ENCODE data around the gene ANKZF1.

The ANKZF1 gene

GRCh38 chr2:219204425-219205164 lies 25.0 kb upstream of the ANKZF1 start:
- ATAC-seq: no peak
- TF ChIP-seq PATZ1 (CRISPR knock-in tag; IDR thresholded peaks at IDR 0.05; ENCODE audit: borderline replicate concordance) (no peak), ZC3H10 (CRISPR knock-in tag; IDR thresholded peaks at IDR 0.05) (no peak), TOX (CRISPR knock-in tag; IDR thresholded peaks at IDR 0.05; ENCODE audit: borderline replicate concordance) (no peak), SNAI2 (CRISPR knock-in tag; IDR thresholded peaks at IDR 0.05) (no peak), ESRRG (CRISPR knock-in tag; IDR thresholded peaks at IDR 0.05) (no peak), ARNTL (CRISPR knock-in tag; IDR thresholded peaks at IDR 0.05; ENCODE audit: borderline replicate concordance, low read depth) (no peak), ZNF70 (CRISPR knock-in tag; IDR thresholded peaks at IDR 0.05) (no peak), RARB (CRISPR knock-in tag; IDR thresholded peaks at IDR 0.05) (no peak), ZNF565 (CRISPR knock-in tag; conservative IDR thresholded peaks at IDR 0.05; ENCODE audit: low read depth) (no peak), BACH2 (CRISPR knock-in tag; IDR thresholded peaks at IDR 0.05; ENCODE audit: borderline replicate concordance) (no peak), ZFP30 (CRISPR knock-in tag; IDR thresholded peaks at IDR 0.05) (no peak), TCF4 (CRISPR knock-in tag; IDR thresholded peaks at IDR 0.05; ENCODE audit: borderline replicate concordance) (no peak), CSDC2 (CRISPR knock-in tag; IDR thresholded peaks at IDR 0.05) (no peak), PPARA (CRISPR knock-in tag; IDR thresholded peaks at IDR 0.05; ENCODE audit: borderline replicate concordance) (no peak), GLIS3 (CRISPR knock-in tag; IDR thresholded peaks at IDR 0.05) (no peak)
- TF ChIP-seq, protein P1, sequence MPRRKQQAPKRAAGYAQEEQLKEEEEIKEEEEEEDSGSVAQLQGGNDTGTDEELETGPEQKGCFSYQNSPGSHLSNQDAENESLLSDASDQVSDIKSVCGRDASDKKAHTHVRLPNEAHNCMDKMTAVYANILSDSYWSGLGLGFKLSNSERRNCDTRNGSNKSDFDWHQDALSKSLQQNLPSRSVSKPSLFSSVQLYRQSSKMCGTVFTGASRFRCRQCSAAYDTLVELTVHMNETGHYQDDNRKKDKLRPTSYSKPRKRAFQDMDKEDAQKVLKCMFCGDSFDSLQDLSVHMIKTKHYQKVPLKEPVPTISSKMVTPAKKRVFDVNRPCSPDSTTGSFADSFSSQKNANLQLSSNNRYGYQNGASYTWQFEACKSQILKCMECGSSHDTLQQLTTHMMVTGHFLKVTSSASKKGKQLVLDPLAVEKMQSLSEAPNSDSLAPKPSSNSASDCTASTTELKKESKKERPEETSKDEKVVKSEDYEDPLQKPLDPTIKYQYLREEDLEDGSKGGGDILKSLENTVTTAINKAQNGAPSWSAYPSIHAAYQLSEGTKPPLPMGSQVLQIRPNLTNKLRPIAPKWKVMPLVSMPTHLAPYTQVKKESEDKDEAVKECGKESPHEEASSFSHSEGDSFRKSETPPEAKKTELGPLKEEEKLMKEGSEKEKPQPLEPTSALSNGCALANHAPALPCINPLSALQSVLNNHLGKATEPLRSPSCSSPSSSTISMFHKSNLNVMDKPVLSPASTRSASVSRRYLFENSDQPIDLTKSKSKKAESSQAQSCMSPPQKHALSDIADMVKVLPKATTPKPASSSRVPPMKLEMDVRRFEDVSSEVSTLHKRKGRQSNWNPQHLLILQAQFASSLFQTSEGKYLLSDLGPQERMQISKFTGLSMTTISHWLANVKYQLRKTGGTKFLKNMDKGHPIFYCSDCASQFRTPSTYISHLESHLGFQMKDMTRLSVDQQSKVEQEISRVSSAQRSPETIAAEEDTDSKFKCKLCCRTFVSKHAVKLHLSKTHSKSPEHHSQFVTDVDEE (CRISPR knock-in tag; IDR thresholded peaks at IDR 0.05): no peak
- TF ChIP-seq, protein P2, sequence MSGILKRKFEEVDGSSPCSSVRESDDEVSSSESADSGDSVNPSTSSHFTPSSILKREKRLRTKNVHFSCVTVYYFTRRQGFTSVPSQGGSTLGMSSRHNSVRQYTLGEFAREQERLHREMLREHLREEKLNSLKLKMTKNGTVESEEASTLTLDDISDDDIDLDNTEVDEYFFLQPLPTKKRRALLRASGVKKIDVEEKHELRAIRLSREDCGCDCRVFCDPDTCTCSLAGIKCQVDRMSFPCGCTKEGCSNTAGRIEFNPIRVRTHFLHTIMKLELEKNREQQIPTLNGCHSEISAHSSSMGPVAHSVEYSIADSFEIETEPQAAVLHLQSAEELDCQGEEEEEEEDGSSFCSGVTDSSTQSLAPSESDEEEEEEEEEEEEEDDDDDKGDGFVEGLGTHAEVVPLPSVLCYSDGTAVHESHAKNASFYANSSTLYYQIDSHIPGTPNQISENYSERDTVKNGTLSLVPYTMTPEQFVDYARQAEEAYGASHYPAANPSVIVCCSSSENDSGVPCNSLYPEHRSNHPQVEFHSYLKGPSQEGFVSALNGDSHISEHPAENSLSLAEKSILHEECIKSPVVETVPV (CRISPR knock-in tag; IDR thresholded peaks at IDR 0.05): no peak
- TF ChIP-seq, protein P3, sequence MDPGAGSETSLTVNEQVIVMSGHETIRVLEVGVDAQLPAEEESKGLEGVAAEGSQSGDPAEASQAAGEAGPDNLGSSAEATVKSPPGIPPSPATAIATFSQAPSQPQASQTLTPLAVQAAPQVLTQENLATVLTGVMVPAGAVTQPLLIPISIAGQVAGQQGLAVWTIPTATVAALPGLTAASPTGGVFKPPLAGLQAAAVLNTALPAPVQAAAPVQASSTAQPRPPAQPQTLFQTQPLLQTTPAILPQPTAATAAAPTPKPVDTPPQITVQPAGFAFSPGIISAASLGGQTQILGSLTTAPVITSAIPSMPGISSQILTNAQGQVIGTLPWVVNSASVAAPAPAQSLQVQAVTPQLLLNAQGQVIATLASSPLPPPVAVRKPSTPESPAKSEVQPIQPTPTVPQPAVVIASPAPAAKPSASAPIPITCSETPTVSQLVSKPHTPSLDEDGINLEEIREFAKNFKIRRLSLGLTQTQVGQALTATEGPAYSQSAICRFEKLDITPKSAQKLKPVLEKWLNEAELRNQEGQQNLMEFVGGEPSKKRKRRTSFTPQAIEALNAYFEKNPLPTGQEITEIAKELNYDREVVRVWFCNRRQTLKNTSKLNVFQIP (CRISPR knock-in tag; IDR thresholded peaks at IDR 0.05; ENCODE audit: borderline replicate concordance, low read depth): no peak

DNA sequence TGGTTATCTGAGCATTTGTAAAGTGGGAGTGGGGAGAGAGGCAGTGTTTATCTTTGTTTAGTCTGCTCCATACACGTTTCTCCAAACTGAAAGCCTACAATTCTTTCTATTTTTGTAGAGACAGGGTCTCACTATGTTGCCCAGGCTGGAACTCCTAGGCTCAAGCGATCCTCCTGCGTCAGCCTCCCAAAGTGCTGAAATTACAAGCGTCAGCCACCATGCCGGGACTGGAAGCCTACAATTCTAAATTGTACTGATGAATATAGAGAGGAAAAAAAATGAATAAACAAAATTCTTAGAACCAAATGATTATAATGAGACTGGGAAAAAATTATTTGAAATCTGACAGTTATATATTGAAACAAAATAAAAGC lies 24.5 kb upstream of the ANKZF1 start:
- no peak for ATAC-seq
- TF ChIP-seq ARNTL (CRISPR knock-in tag; IDR thresholded peaks at IDR 0.05; ENCODE audit: borderline replicate concordance, low read depth) (no peak), CSDC2 (CRISPR knock-in tag; IDR thresholded peaks at IDR 0.05) (no peak), SNAI2 (CRISPR knock-in tag; IDR thresholded peaks at IDR 0.05) (no peak)
- TF ChIP-seq, protein P1 (CRISPR knock-in tag; IDR thresholded peaks at IDR 0.05): no peak

GRCh38 chr2:219205981-219206327 lies 23.7 kb upstream of the ANKZF1 start:
- ATAC-seq: no peak
- TF ChIP-seq TCF4 (CRISPR knock-in tag; IDR thresholded peaks at IDR 0.05; ENCODE audit: borderline replicate concordance) (no peak), SNAI2 (CRISPR knock-in tag; IDR thresholded peaks at IDR 0.05) (no peak), ZFP30 (CRISPR knock-in tag; IDR thresholded peaks at IDR 0.05) (no peak), ISL1 (CRISPR knock-in tag; IDR thresholded peaks at IDR 0.05) (no peak), TOX (CRISPR knock-in tag; IDR thresholded peaks at IDR 0.05; ENCODE audit: borderline replicate concordance) (no peak), OSR1 (CRISPR knock-in tag; IDR thresholded peaks at IDR 0.05) (no peak), PPARA (CRISPR knock-in tag; IDR thresholded peaks at IDR 0.05; ENCODE audit: borderline replicate concordance) (no peak), BACH2 (CRISPR knock-in tag; IDR thresholded peaks at IDR 0.05; ENCODE audit: borderline replicate concordance) (no peak), ZFP3 (CRISPR knock-in tag; IDR thresholded peaks at IDR 0.05) (no peak), ZNF565 (CRISPR knock-in tag; conservative IDR thresholded peaks at IDR 0.05; ENCODE audit: low read depth) (no peak), ZC3H10 (CRISPR knock-in tag; IDR thresholded peaks at IDR 0.05) (no peak), RARB (CRISPR knock-in tag; IDR thresholded peaks at IDR 0.05) (no peak), ARNTL (CRISPR knock-in tag; IDR thresholded peaks at IDR 0.05; ENCODE audit: borderline replicate concordance, low read depth) (no peak)
- TF ChIP-seq, protein P1 (CRISPR knock-in tag; IDR thresholded peaks at IDR 0.05): no peak

All from SK-N-SH treated with all-trans-retinoic acid at 6 μM for 48 hours (cell line).